ENCODE results near the gene RGL2. TPM values are rescaled to one million over a fixed set of nuclear protein-coding genes. Genes with fewer than 3 reads are reported as not detected.

Gene RGL2
- total RNA-seq, 5 donors from 2014 or later (not counting 1 experiment from before 2014, with no cell fraction given) = 55.9 to 72.0 (median 66.0) TPM

- peak overlapping the region; percentile 88 for H3K27ac ChIP-seq (ENCODE audit: low read length)
- H3K36me3 Mint-ChIP-seq = peaks cover 23% of the 10 kb centered on the region
- H3K4me3 ChIP-seq (ENCODE audit: control insufficient read depth in 1 of 2, extremely low read depth in 1 of 2, low read length in 1 of 2) = peak overlapping the region; percentile 89 to 91
- under 1% methylated on average over 19 of the region's 42 CpGs for WGBS (ENCODE audit: insufficient coverage)
- no peaks in the 10 kb centered on the region for H3K27me3 Mint-ChIP-seq
- H3K9me3 ChIP-seq = no peaks in the 10 kb centered on the region
- H3K36me3 ChIP-seq (ENCODE audit: control insufficient read depth in 2 of 2, extremely low read depth in 1 of 2, insufficient read depth in 1 of 2, low read length in 1 of 2) = peaks cover 3 to 53% of the 10 kb centered on the region in 2 donors
- no peaks in the 10 kb centered on the region for H3K27me3 ChIP-seq (replicated peaks in 1 of 2; ENCODE audit: control insufficient read depth in 2 of 2, extremely low read depth in 1 of 2, insufficient read depth in 2 of 2, low read length in 1 of 2)
- H3K4me1 ChIP-seq (ENCODE audit: control insufficient read depth in 1 of 2, extremely low read depth in 1 of 2, insufficient read depth in 2 of 2, low read length in 2 of 2) = peaks cover 7 to 36% of the 10 kb centered on the region in 2 experiments
- ATAC-seq (replicated peaks in 1 of 4) (peak; percentile 3 to 41 (median 5)), DNase-seq (peak in 30 of 35 experiments; percentile 24 to 82 (median 56))
- H3K4me3 Mint-ChIP-seq = peak overlapping the region; percentile 95 to 99 (median 99)
- POLR2A ChIA-PET = interaction anchor here (0.7 to 1.9 kb wide), 5 partner anchors 9 to 82 kb away, joined by 3 to 12 read pairs (median 6); partner anchors contain the start of genes WDR46 (in 2 of the 2) and ZBTB22 (in 1 of the 2)
- CTCF ChIA-PET = interaction anchor here in 1 of 2 donors (0.5 to 1.6 kb wide), 8 partner anchors 9 to 222 kb away, joined by 3 to 16 read pairs (median 4); partner anchors contain the start of genes B3GALT4, RPS18, VPS52 and WDR46
- H3K27ac Mint-ChIP-seq = peak overlapping the region; percentile 95 to 98
- peaks cover 29 to 51% (median 37%) of the 10 kb centered on the region in 3 donors for H3K4me1 Mint-ChIP-seq
- no peaks in the 10 kb centered on the region for H3K9me3 Mint-ChIP-seq
Observed at GRCh38 chr6:33297956-33298772, 578 bp downstream of the RGL2 start.

- Histone ChIP-seq H3K4me3 (ENCODE audit: control insufficient read depth in 1 of 2, extremely low read depth in 1 of 2, low read length in 1 of 2) (peak overlapping the region in 1 of 2 donors; percentile 89), H3K27ac (ENCODE audit: low read length) (peak overlapping the region; percentile 74), H3K9me3 (no peaks in the 10 kb centered on the region), H3K4me1 (ENCODE audit: control insufficient read depth in 1 of 2, extremely low read depth in 1 of 2, insufficient read depth in 2 of 2, low read length in 2 of 2) (peaks cover 7 to 36% of the 10 kb centered on the region in 2 experiments), H3K27me3 (replicated peaks in 1 of 2; ENCODE audit: control insufficient read depth in 2 of 2, extremely low read depth in 1 of 2, insufficient read depth in 2 of 2, low read length in 1 of 2) (no peaks in the 10 kb centered on the region), H3K36me3 (ENCODE audit: control insufficient read depth in 2 of 2, extremely low read depth in 1 of 2, insufficient read depth in 1 of 2, low read length in 1 of 2) (peaks cover 0 to 52% of the 10 kb centered on the region in 2 donors)
- Mint-ChIP-seq H3K4me1 (peaks cover 29 to 51% (median 37%) of the 10 kb centered on the region in 3 donors), H3K4me3 (peak overlapping the region; percentile 53 to 99 (median 63)), H3K27ac (peak overlapping the region; percentile 78 to 87), H3K9me3 (no peaks in the 10 kb centered on the region), H3K27me3 (no peaks in the 10 kb centered on the region), H3K36me3 (peaks cover 27% of the 10 kb centered on the region)
- WGBS (ENCODE audit: insufficient coverage) = 17% methylated on average over 1 of the region's 16 CpGs
- ChIA-PET CTCF (interaction anchor here in 1 of 2 donors (0.5 to 1.2 kb wide), 7 partner anchors 9 to 223 kb away, joined by 3 to 6 read pairs (median 4); partner anchors contain the start of genes RPS18, VPS52 and WDR46), POLR2A (interaction anchor here (0.7 to 1.9 kb wide), 3 partner anchors 9 to 15 kb away, joined by 3 to 6 read pairs (median 6); partner anchors contain the start of gene WDR46 (in 2 of the 2))
- DNase-seq (no peak), ATAC-seq (replicated peaks in 1 of 4) (no peak)
Observed at GRCh38 chr6:33297406-33297955, 1.3 kb downstream of the RGL2 start.

GRCh38 chr6:33296797-33297405, 1.8 kb downstream of the RGL2 start:
- Histone ChIP-seq H3K9me3 (no peaks in the 10 kb centered on the region), H3K27ac (ENCODE audit: low read length) (peak overlapping the region; percentile 74), H3K36me3 (ENCODE audit: control insufficient read depth in 2 of 2, extremely low read depth in 1 of 2, insufficient read depth in 1 of 2, low read length in 1 of 2) (peaks cover 0 to 55% of the 10 kb centered on the region in 2 donors), H3K27me3 (replicated peaks in 1 of 2; ENCODE audit: control insufficient read depth in 2 of 2, extremely low read depth in 1 of 2, insufficient read depth in 2 of 2, low read length in 1 of 2) (no peaks in the 10 kb centered on the region), H3K4me1 (ENCODE audit: control insufficient read depth in 1 of 2, extremely low read depth in 1 of 2, insufficient read depth in 2 of 2, low read length in 2 of 2) (peaks cover 7 to 36% of the 10 kb centered on the region in 2 experiments), H3K4me3 (ENCODE audit: control insufficient read depth in 1 of 2, extremely low read depth in 1 of 2, low read length in 1 of 2) (peak overlapping the region in 1 of 2 donors; percentile 89)
- ATAC-seq (replicated peaks in 1 of 4) = no peak
- DNase-seq = no peak
- 100% methylated on average over 3 of the region's 12 CpGs for WGBS (ENCODE audit: insufficient coverage)
- H3K27me3 Mint-ChIP-seq = no peaks in the 10 kb centered on the region
- H3K4me3 Mint-ChIP-seq = peak overlapping the region; percentile 53 to 99 (median 63)
- peak overlapping the region; percentile 85 to 87 for H3K27ac Mint-ChIP-seq
- H3K4me1 Mint-ChIP-seq = peaks cover 29 to 51% (median 37%) of the 10 kb centered on the region in 3 donors
- POLR2A ChIA-PET = interaction anchor here (1.2 to 1.9 kb wide), 2 partner anchors 12 to 15 kb away, joined by 4 to 6 read pairs; no protein-coding TSS in a partner anchor
- H3K9me3 Mint-ChIP-seq = no peaks in the 10 kb centered on the region
- CTCF ChIA-PET = interaction anchor here in 1 of 2 donors (0.6 to 1.2 kb wide), 3 partner anchors 8 to 102 kb away, joined by 3 to 6 read pairs (median 3); partner anchors contain the start of gene WDR46
- peaks cover 32% of the 10 kb centered on the region for H3K36me3 Mint-ChIP-seq

- H3K27me3 ChIP-seq (replicated peaks in 1 of 2; ENCODE audit: control insufficient read depth in 2 of 2, extremely low read depth in 1 of 2, insufficient read depth in 2 of 2, low read length in 1 of 2) = no peaks in the 10 kb centered on the region
- DNase-seq (no peak), ATAC-seq (replicated peaks in 1 of 4) (no peak)
- ChIA-PET POLR2A (interaction anchor here in 1 of 2 donors (0.5 to 1.2 kb wide), 2 partner anchors 13 to 85 kb away, joined by 3 to 4 read pairs; no protein-coding TSS in a partner anchor), CTCF (interaction anchor here in 1 of 2 donors (1.0 kb wide), 1 partner anchor 101 kb away, joined by 3 read pairs; no protein-coding TSS in a partner anchor)
- H3K27ac Mint-ChIP-seq = peak overlapping the region; percentile 55 to 80
- peaks cover 33% of the 10 kb centered on the region for H3K36me3 Mint-ChIP-seq
- no peak overlapping the region for H3K4me3 ChIP-seq (ENCODE audit: control insufficient read depth in 1 of 2, extremely low read depth in 1 of 2, low read length in 1 of 2)
- peaks cover 7 to 33% of the 10 kb centered on the region in 2 experiments for H3K4me1 ChIP-seq (ENCODE audit: control insufficient read depth in 1 of 2, extremely low read depth in 1 of 2, insufficient read depth in 2 of 2, low read length in 2 of 2)
- H3K4me1 Mint-ChIP-seq = peaks cover 33 to 47% (median 38%) of the 10 kb centered on the region in 3 donors
- WGBS (ENCODE audit: insufficient coverage) = 87% methylated on average over 6 of the region's 15 CpGs
- peaks cover 0 to 58% of the 10 kb centered on the region in 2 donors for H3K36me3 ChIP-seq (ENCODE audit: control insufficient read depth in 2 of 2, extremely low read depth in 1 of 2, insufficient read depth in 1 of 2, low read length in 1 of 2)
- H3K27me3 Mint-ChIP-seq = no peaks in the 10 kb centered on the region
- no peaks in the 10 kb centered on the region for H3K9me3 ChIP-seq
- H3K4me3 Mint-ChIP-seq = peak overlapping the region in 1 of 3 donors; percentile 15
- H3K27ac ChIP-seq (ENCODE audit: low read length) = no peak overlapping the region
- no peaks in the 10 kb centered on the region for H3K9me3 Mint-ChIP-seq
Observed at GRCh38 chr6:33295621-33296369, 2.9 kb downstream of the RGL2 start.

- no peak overlapping the region for H3K4me3 ChIP-seq (ENCODE audit: control insufficient read depth in 1 of 2, extremely low read depth in 1 of 2, low read length in 1 of 2)
- no peak overlapping the region for H3K4me3 Mint-ChIP-seq
- POLR2A ChIA-PET = no interaction called here
- H3K4me1 Mint-ChIP-seq = peaks cover 38 to 47% (median 41%) of the 10 kb centered on the region in 3 donors
- H3K27ac Mint-ChIP-seq = peak overlapping the region; percentile 41 to 49
- H3K9me3 Mint-ChIP-seq = no peaks in the 10 kb centered on the region
- H3K4me1 ChIP-seq (ENCODE audit: control insufficient read depth in 1 of 2, extremely low read depth in 1 of 2, insufficient read depth in 2 of 2, low read length in 2 of 2) = peaks cover 13 to 31% of the 10 kb centered on the region in 2 experiments
- H3K36me3 ChIP-seq (ENCODE audit: control insufficient read depth in 2 of 2, extremely low read depth in 1 of 2, insufficient read depth in 1 of 2, low read length in 1 of 2) = peaks cover 3 to 61% of the 10 kb centered on the region in 2 donors
- no peaks in the 10 kb centered on the region for H3K27me3 ChIP-seq (replicated peaks in 1 of 2; ENCODE audit: control insufficient read depth in 2 of 2, extremely low read depth in 1 of 2, insufficient read depth in 2 of 2, low read length in 1 of 2)
- H3K27ac ChIP-seq (ENCODE audit: low read length) = no peak overlapping the region
- WGBS (ENCODE audit: insufficient coverage) = 97% methylated on average over 8 of the region's 10 CpGs
- no peaks in the 10 kb centered on the region for H3K27me3 Mint-ChIP-seq
- DNase-seq (no peak), ATAC-seq (replicated peaks in 1 of 4) (no peak)
- H3K36me3 Mint-ChIP-seq = peaks cover 30% of the 10 kb centered on the region
- H3K9me3 ChIP-seq = no peaks in the 10 kb centered on the region
- CTCF ChIA-PET = no interaction called here
Observed at GRCh38 chr6:33294086-33294823, 4.5 kb downstream of the RGL2 start.

Data from T-cell (primary cell).